HL-60 (cell line): Measurements from ENCODE around the gene SAP130.

Experiments used
- DNase-seq, 2 experiments: peaks; one replicate each; pipeline ENCODE4 v3.0.0-alpha.2; 2010 to 2020; ENCODE audit warnings: low read depth in 1 of 2, low spot score in 1 of 2
- H3K27ac ChIP-seq: fragments of 250-450 bp; sonication (Bioruptor Pico); replicated peaks from 2 replicates; pipeline ENCODE4 v1.5.1; 2020; ENCODE audit warnings: mild to moderate bottlenecking, moderate library complexity
- H3K27me3 ChIP-seq: fragments of 250-450 bp; sonication (Bioruptor Pico); 2 replicates; pipeline ENCODE4 v1.5.1; 2021; ENCODE audit warnings: mild to moderate bottlenecking, moderate library complexity; ENCODE audit not compliant: insufficient read depth, poor library complexity, severe bottlenecking
- H3K4me3 ChIP-seq: replicated peaks from 2 replicates; pipeline ENCODE4 v1.5.1; 2011; ENCODE audit warnings: mild to moderate bottlenecking, control low read depth, low read length; ENCODE audit not compliant: insufficient read depth
- CTCF ChIP-seq: IDR thresholded peaks from one replicate; pipeline ENCODE4 v1.5.1; 2011; ENCODE audit warnings: low read length, control low read depth, inconsistent platforms; ENCODE audit not compliant: insufficient read depth
- GABPA ChIP-seq: IDR thresholded peaks from 2 replicates; pipeline ENCODE4 v1.6.1; 2012; ENCODE audit warnings: low read depth
- POLR2AphosphoS5 ChIP-seq: IDR thresholded peaks from 2 replicates; pipeline ENCODE4 v1.6.1; 2012; ENCODE audit warnings: low read depth
- SPI1 ChIP-seq: IDR thresholded peaks from 2 replicates; pipeline ENCODE4 v1.6.1; 2012; ENCODE audit warnings: low read depth, mild to moderate bottlenecking, borderline replicate concordance
- TF ChIP-seq, protein P1 (sequence below): IDR thresholded peaks from 2 replicates; pipeline ENCODE4 v1.6.1; 2012; ENCODE audit warnings: low read depth; ENCODE audit not compliant: insufficient replicate concordance

SAP130 gene

GRCh38 chr2:128003463-128003862, 24.4 kb downstream of the SAP130 start:
- Histone ChIP-seq H3K27ac (no peak overlapping the region), H3K4me3 (no peak overlapping the region), H3K27me3 (no peaks in the 10 kb centered on the region)
- TF ChIP-seq, protein P1, sequence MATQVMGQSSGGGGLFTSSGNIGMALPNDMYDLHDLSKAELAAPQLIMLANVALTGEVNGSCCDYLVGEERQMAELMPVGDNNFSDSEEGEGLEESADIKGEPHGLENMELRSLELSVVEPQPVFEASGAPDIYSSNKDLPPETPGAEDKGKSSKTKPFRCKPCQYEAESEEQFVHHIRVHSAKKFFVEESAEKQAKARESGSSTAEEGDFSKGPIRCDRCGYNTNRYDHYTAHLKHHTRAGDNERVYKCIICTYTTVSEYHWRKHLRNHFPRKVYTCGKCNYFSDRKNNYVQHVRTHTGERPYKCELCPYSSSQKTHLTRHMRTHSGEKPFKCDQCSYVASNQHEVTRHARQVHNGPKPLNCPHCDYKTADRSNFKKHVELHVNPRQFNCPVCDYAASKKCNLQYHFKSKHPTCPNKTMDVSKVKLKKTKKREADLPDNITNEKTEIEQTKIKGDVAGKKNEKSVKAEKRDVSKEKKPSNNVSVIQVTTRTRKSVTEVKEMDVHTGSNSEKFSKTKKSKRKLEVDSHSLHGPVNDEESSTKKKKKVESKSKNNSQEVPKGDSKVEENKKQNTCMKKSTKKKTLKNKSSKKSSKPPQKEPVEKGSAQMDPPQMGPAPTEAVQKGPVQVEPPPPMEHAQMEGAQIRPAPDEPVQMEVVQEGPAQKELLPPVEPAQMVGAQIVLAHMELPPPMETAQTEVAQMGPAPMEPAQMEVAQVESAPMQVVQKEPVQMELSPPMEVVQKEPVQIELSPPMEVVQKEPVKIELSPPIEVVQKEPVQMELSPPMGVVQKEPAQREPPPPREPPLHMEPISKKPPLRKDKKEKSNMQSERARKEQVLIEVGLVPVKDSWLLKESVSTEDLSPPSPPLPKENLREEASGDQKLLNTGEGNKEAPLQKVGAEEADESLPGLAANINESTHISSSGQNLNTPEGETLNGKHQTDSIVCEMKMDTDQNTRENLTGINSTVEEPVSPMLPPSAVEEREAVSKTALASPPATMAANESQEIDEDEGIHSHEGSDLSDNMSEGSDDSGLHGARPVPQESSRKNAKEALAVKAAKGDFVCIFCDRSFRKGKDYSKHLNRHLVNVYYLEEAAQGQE: no peak
- TF ChIP-seq SPI1 (no peak), CTCF (no peak), GABPA (no peak), POLR2AphosphoS5 (no peak)
- no peak for DNase-seq

DNA sequence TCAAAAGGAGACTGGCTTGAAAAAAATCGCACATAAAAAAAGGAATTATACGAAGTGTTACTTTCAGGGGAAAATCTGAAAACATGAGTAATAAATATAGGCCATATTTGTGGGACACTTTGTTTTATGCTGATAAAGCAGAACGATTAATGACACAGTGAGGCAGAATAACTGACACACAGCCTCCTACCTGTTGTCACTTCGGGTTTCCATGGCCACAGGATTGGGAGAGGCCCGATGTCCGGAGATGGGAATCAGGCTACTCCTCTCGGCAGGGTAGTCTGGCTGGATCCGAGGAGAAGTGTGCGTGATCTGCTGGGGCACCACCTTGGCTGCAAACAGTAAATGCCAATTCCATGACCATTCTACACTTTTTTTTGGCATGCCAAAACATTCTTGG, 31.7 kb downstream of the SAP130 start:
- Histone ChIP-seq H3K27ac (no peak overlapping the region), H3K27me3 (no peaks in the 10 kb centered on the region), H3K4me3 (no peak overlapping the region)
- TF ChIP-seq POLR2AphosphoS5 (no peak), SPI1 (no peak)
- TF ChIP-seq, protein P1: no peak
- DNase-seq: no peak

DNA sequence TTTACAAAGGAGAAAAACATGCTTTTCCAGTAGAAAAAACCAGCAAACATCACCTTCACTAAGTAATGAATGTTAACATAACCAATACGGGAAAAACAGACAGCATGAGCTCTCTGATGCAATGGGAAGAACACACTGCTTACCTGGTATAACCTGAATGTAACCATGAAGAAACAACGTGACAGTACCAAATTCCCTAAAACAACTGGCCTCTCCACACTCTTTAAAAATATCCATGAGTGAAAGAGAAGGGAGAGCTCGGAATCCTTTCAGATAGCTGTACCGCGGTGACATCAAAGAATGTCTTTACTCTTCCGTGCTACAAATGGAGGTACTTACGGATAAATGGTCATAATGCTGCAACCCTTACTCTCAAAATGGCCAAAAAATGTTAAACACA, 32.1 kb downstream of the SAP130 start:
- H3K4me3 ChIP-seq: no peak overlapping the region
- H3K27ac ChIP-seq: no peak overlapping the region
- DNase-seq: no peak
- no peaks in the 10 kb centered on the region for H3K27me3 ChIP-seq
- TF ChIP-seq, protein P1: no peak
- TF ChIP-seq CTCF: no peak
- no peak for TF ChIP-seq POLR2AphosphoS5
- TF ChIP-seq GABPA: no peak
- TF ChIP-seq SPI1: no peak

GRCh38 chr2:127993659-127994058, 34.2 kb downstream of the SAP130 start:
- Histone ChIP-seq H3K4me3 (no peak overlapping the region), H3K27ac (no peak overlapping the region), H3K27me3 (no peaks in the 10 kb centered on the region)
- TF ChIP-seq, protein P1: no peak
- no peak for TF ChIP-seq SPI1
- TF ChIP-seq GABPA: no peak
- no peak for TF ChIP-seq POLR2AphosphoS5
- TF ChIP-seq CTCF: no peak
- DNase-seq: no peak
